Measurements from ENCODE around the gene WDFY4.

WDFY4 gene

DNA sequence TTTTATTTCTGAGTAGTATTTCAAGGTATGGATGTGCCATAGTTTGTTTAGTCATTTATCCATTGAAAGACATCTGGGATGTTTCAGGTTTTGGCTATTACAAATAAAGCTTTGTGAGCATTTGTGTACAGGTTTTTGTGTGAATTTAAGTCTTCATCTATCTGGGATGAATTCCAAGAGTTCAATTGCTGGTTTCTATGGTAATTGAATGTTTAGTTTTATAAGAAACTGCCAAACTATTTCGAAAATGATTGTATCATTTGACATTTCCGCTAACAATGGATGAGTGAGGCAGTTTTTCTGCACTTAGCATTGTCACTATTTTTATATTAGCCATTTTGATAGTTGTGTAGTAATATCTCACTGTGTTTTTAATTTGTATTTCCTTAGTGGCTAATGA lies 99.4 kb downstream of the WDFY4 start:
- H3K79me1 ChIP-seq (replicated peaks; ENCODE audit: low read length, poor library complexity, severe bottlenecking): no peaks in the 10 kb centered on the region
- no peak overlapping the region for H4K91ac ChIP-seq (ENCODE audit: low read length)
- no peak overlapping the region for H2BK120ac ChIP-seq (ENCODE audit: low read depth, low read length)
- no peak overlapping the region for H3K4me2 ChIP-seq (ENCODE audit: low read length, poor library complexity, severe bottlenecking)
- no peaks in the 10 kb centered on the region for H3K36me3 ChIP-seq (ENCODE audit: control insufficient read depth in 1 of 2, insufficient read depth in 2 of 2, low read depth in 1 of 2, low read length in 2 of 2)
- H2AK5ac ChIP-seq (ENCODE audit: low read length, severe bottlenecking): no peak overlapping the region
- no peak overlapping the region for H4K8ac ChIP-seq (ENCODE audit: low read length)
- H2BK12ac ChIP-seq (ENCODE audit: low read length in 2 of 2): no peak overlapping the region
- H2AFZ ChIP-seq (ENCODE audit: low read depth, low read length): no peak overlapping the region
- no peak overlapping the region for H3K9ac ChIP-seq (ENCODE audit: low read length)
- H3K4me1 ChIP-seq (ENCODE audit: control insufficient read depth, insufficient read depth, low read depth, low read length): no peaks in the 10 kb centered on the region
- H2BK5ac ChIP-seq (ENCODE audit: low read depth, low read length, poor library complexity, severe bottlenecking): no peak overlapping the region
- H3K4ac ChIP-seq (ENCODE audit: low read depth in 1 of 2, low read length in 2 of 2): no peak overlapping the region
- H3K27ac ChIP-seq (ENCODE audit: low read length, poor library complexity, severe bottlenecking): no peak overlapping the region
- no peaks in the 10 kb centered on the region for H3K9me3 ChIP-seq (ENCODE audit: control insufficient read depth, low read length)
- H3K14ac ChIP-seq (ENCODE audit: low read length in 2 of 2): no peak overlapping the region
- no peak overlapping the region for H3K4me3 ChIP-seq (ENCODE audit: insufficient read depth in 1 of 2, low read depth in 1 of 2, low read length in 2 of 2)
- no peak for DNase-seq
- H3K27me3 ChIP-seq (ENCODE audit: control insufficient read depth in 1 of 2, insufficient read depth in 1 of 2, low read length in 2 of 2): peaks cover 4 to 25% of the 10 kb centered on the region in 2 experiments
- WGBS: 93% methylated on average over 2 of the region's 2 CpGs
- no peak overlapping the region for H3K18ac ChIP-seq (ENCODE audit: low read depth in 1 of 2, low read length in 2 of 2)
- no peak overlapping the region for H3K23ac ChIP-seq (ENCODE audit: low read length in 2 of 2)
- no peak overlapping the region for H2BK15ac ChIP-seq (ENCODE audit: low read depth, poor library complexity, severe bottlenecking)

DNA sequence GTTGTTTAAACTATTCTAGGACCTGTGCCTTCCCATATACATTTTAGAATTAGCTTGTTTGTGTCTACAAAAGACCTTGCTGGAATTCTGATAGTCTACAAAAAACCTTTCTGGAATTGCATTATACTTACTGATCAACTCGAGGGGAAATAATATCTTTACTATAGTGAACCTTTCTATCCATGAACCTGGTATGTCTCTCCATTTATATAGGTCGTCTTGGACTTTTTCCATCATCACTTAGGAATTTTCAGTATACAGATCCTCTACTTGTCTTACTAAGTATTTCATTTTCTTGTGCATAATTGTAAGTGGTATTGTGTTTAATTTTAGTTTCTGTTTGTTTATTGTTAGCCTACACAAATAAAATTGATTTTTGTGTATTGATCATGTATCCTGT lies 101.1 kb downstream of the WDFY4 start:
- Histone ChIP-seq H3K4me2 (ENCODE audit: low read length, poor library complexity, severe bottlenecking) (no peak overlapping the region), H3K79me1 (replicated peaks; ENCODE audit: low read length, poor library complexity, severe bottlenecking) (no peaks in the 10 kb centered on the region), H3K36me3 (ENCODE audit: control insufficient read depth in 1 of 2, insufficient read depth in 2 of 2, low read depth in 1 of 2, low read length in 2 of 2) (no peaks in the 10 kb centered on the region), H3K4me1 (ENCODE audit: control insufficient read depth, insufficient read depth, low read depth, low read length) (no peaks in the 10 kb centered on the region), H2BK12ac (ENCODE audit: low read length in 2 of 2) (no peak overlapping the region), H3K4ac (ENCODE audit: low read depth in 1 of 2, low read length in 2 of 2) (no peak overlapping the region), H2BK120ac (ENCODE audit: low read depth, low read length) (no peak overlapping the region), H3K27me3 (ENCODE audit: control insufficient read depth in 1 of 2, insufficient read depth in 1 of 2, low read length in 2 of 2) (peaks cover 4 to 33% of the 10 kb centered on the region in 2 experiments), H3K9ac (ENCODE audit: low read length) (no peak overlapping the region), H3K27ac (ENCODE audit: low read length, poor library complexity, severe bottlenecking) (no peak overlapping the region), H2AK5ac (ENCODE audit: low read length, severe bottlenecking) (no peak overlapping the region), H2AFZ (ENCODE audit: low read depth, low read length) (no peak overlapping the region), H4K8ac (ENCODE audit: low read length) (no peak overlapping the region), H4K91ac (ENCODE audit: low read length) (no peak overlapping the region), H3K18ac (ENCODE audit: low read depth in 1 of 2, low read length in 2 of 2) (no peak overlapping the region), H3K14ac (ENCODE audit: low read length in 2 of 2) (no peak overlapping the region), H2BK5ac (ENCODE audit: low read depth, low read length, poor library complexity, severe bottlenecking) (no peak overlapping the region), H3K23ac (ENCODE audit: low read length in 2 of 2) (no peak overlapping the region), H3K9me3 (ENCODE audit: control insufficient read depth, low read length) (no peaks in the 10 kb centered on the region), H3K4me3 (ENCODE audit: insufficient read depth in 1 of 2, low read depth in 1 of 2, low read length in 2 of 2) (no peak overlapping the region), H2BK15ac (ENCODE audit: low read depth, poor library complexity, severe bottlenecking) (no peak overlapping the region)
- no CpG with 5 or more reads among the region's 2 CpGs for WGBS
- no peak for DNase-seq

DNA sequence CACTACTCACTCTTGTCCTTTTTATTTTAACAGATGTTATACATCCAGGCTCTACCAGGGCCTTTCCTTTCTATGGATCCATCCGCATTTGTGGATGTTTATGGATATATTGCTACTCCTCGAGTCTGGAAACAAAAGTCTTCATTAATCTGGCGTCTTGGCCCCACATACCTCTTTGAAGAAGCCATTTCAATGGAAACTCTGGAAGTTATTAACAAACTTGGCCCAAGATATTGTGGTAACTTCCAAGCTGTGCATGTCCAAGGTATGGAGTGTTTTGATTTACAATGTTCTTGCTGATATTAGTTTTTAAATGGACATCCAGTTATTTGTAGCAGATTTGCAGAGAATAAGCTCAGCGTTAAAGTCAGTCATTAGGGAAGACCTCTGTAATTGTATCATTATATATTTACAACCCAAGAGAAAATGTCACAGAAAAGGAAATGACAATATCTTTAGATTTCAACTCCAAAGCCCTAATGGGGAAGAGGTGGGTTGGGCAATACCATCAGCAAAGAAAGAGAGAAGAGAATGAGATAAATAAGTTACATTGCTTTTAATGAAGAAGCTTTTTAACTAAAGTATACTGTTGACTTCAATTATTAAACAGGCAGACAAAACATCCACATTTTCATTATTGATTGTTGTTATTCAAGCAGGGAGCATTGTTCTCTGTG lies 102.1 kb downstream of the WDFY4 start:
- Histone ChIP-seq H2BK5ac (ENCODE audit: low read depth, low read length, poor library complexity, severe bottlenecking) (no peak overlapping the region), H2BK120ac (ENCODE audit: low read depth, low read length) (no peak overlapping the region), H2BK12ac (ENCODE audit: low read length in 2 of 2) (no peak overlapping the region), H3K36me3 (ENCODE audit: control insufficient read depth in 1 of 2, insufficient read depth in 2 of 2, low read depth in 1 of 2, low read length in 2 of 2) (no peaks in the 10 kb centered on the region), H3K4me3 (ENCODE audit: insufficient read depth in 1 of 2, low read depth in 1 of 2, low read length in 2 of 2) (no peak overlapping the region), H2AFZ (ENCODE audit: low read depth, low read length) (no peak overlapping the region), H2BK15ac (ENCODE audit: low read depth, poor library complexity, severe bottlenecking) (no peak overlapping the region), H3K23ac (ENCODE audit: low read length in 2 of 2) (no peak overlapping the region), H2AK5ac (ENCODE audit: low read length, severe bottlenecking) (no peak overlapping the region), H3K14ac (ENCODE audit: low read length in 2 of 2) (no peak overlapping the region), H3K4me1 (ENCODE audit: control insufficient read depth, insufficient read depth, low read depth, low read length) (no peaks in the 10 kb centered on the region), H3K9me3 (ENCODE audit: control insufficient read depth, low read length) (no peaks in the 10 kb centered on the region), H3K27me3 (ENCODE audit: control insufficient read depth in 1 of 2, insufficient read depth in 1 of 2, low read length in 2 of 2) (peaks cover 4 to 38% of the 10 kb centered on the region in 2 experiments), H4K91ac (ENCODE audit: low read length) (no peak overlapping the region), H3K4me2 (ENCODE audit: low read length, poor library complexity, severe bottlenecking) (no peak overlapping the region), H3K9ac (ENCODE audit: low read length) (no peak overlapping the region), H3K18ac (ENCODE audit: low read depth in 1 of 2, low read length in 2 of 2) (no peak overlapping the region), H4K8ac (ENCODE audit: low read length) (no peak overlapping the region), H3K27ac (ENCODE audit: low read length, poor library complexity, severe bottlenecking) (no peak overlapping the region), H3K79me1 (replicated peaks; ENCODE audit: low read length, poor library complexity, severe bottlenecking) (no peaks in the 10 kb centered on the region), H3K4ac (ENCODE audit: low read depth in 1 of 2, low read length in 2 of 2) (no peak overlapping the region)
- DNase-seq: no peak
- 77% methylated on average over 2 of the region's 4 CpGs for WGBS

- H2AFZ ChIP-seq (ENCODE audit: low read depth, low read length): no peak overlapping the region
- H4K91ac ChIP-seq (ENCODE audit: low read length): no peak overlapping the region
- no peak for DNase-seq
- H2BK15ac ChIP-seq (ENCODE audit: low read depth, poor library complexity, severe bottlenecking): no peak overlapping the region
- no peaks in the 10 kb centered on the region for H3K79me1 ChIP-seq (replicated peaks; ENCODE audit: low read length, poor library complexity, severe bottlenecking)
- H3K4me3 ChIP-seq (ENCODE audit: insufficient read depth in 1 of 2, low read depth in 1 of 2, low read length in 2 of 2): no peak overlapping the region
- H2BK12ac ChIP-seq (ENCODE audit: low read length in 2 of 2): no peak overlapping the region
- no peak overlapping the region for H3K18ac ChIP-seq (ENCODE audit: low read depth in 1 of 2, low read length in 2 of 2)
- H3K36me3 ChIP-seq (ENCODE audit: control insufficient read depth in 1 of 2, insufficient read depth in 2 of 2, low read depth in 1 of 2, low read length in 2 of 2): no peaks in the 10 kb centered on the region
- no peak overlapping the region for H2AK5ac ChIP-seq (ENCODE audit: low read length, severe bottlenecking)
- no peak overlapping the region for H3K23ac ChIP-seq (ENCODE audit: low read length in 2 of 2)
- no peak overlapping the region for H3K9ac ChIP-seq (ENCODE audit: low read length)
- WGBS: 77% methylated on average over 4 of the region's 5 CpGs
- H3K4me2 ChIP-seq (ENCODE audit: low read length, poor library complexity, severe bottlenecking): no peak overlapping the region
- H2BK5ac ChIP-seq (ENCODE audit: low read depth, low read length, poor library complexity, severe bottlenecking): no peak overlapping the region
- H3K27me3 ChIP-seq (ENCODE audit: control insufficient read depth in 1 of 2, insufficient read depth in 1 of 2, low read length in 2 of 2): peaks cover 3 to 43% of the 10 kb centered on the region in 2 experiments
- no peak overlapping the region for H2BK120ac ChIP-seq (ENCODE audit: low read depth, low read length)
- H3K9me3 ChIP-seq (ENCODE audit: control insufficient read depth, low read length): no peaks in the 10 kb centered on the region
- H3K4ac ChIP-seq (ENCODE audit: low read depth in 1 of 2, low read length in 2 of 2): no peak overlapping the region
- H4K8ac ChIP-seq (ENCODE audit: low read length): no peak overlapping the region
- no peak overlapping the region for H3K27ac ChIP-seq (ENCODE audit: low read length, poor library complexity, severe bottlenecking)
- no peak overlapping the region for H3K14ac ChIP-seq (ENCODE audit: low read length in 2 of 2)
- no peaks in the 10 kb centered on the region for H3K4me1 ChIP-seq (ENCODE audit: control insufficient read depth, insufficient read depth, low read depth, low read length)
Observed at GRCh38 chr10:48788554-48788953, 103.9 kb downstream of the WDFY4 start.
